Measurements from ENCODE around the gene POLN. TPM values are rescaled to one million over a fixed set of nuclear protein-coding genes. Genes with fewer than 3 reads are reported as not detected.

POLN gene
- polyA plus RNA-seq, 1 donor (not counting 4 experiments of a cell fraction or from before 2014, with no cell fraction given) = 1.3 TPM

GRCh38 chr4:2066571-2067445 is 175.1 kb downstream of the POLN start:
- Histone ChIP-seq H3K27ac (ENCODE audit: control insufficient read depth, insufficient read depth, low read length) (no peak overlapping the region), H3K27me3 (ENCODE audit: control insufficient read depth, extremely low read depth, insufficient read depth, low read length) (peaks cover 21% of the 10 kb centered on the region), H3K4me2 (ENCODE audit: control insufficient read depth, extremely low read depth, insufficient read depth, low read depth, low read length) (no peak overlapping the region), H3K36me3 (ENCODE audit: control insufficient read depth in 2 of 2, extremely low read depth in 1 of 2, insufficient read depth in 2 of 2, low read length in 2 of 2) (no peaks in the 10 kb centered on the region), H3K9me3 (ENCODE audit: control insufficient read depth, low read depth, low read length) (no peaks in the 10 kb centered on the region), H3K4me1 (ENCODE audit: control insufficient read depth, extremely low read depth, insufficient read depth, low read length) (no peaks in the 10 kb centered on the region), H3K9me1 (ENCODE audit: control insufficient read depth, extremely low read depth, insufficient read depth, low read length) (no peaks in the 10 kb centered on the region), H4K20me1 (ENCODE audit: control insufficient read depth, extremely low read depth, insufficient read depth, low read length) (no peaks in the 10 kb centered on the region), H3K9ac (ENCODE audit: control insufficient read depth, extremely low read depth, insufficient read depth, low read length) (no peak overlapping the region), H3K4me3 (ENCODE audit: control insufficient read depth in 2 of 3, extremely low read depth in 1 of 3, insufficient read depth in 2 of 3, low read depth in 1 of 3, low read length in 3 of 3) (no peak overlapping the region), H3K79me2 (ENCODE audit: control insufficient read depth, insufficient read depth, low read length) (no peaks in the 10 kb centered on the region), H2AFZ (ENCODE audit: control insufficient read depth, low read length) (no peak overlapping the region)
- DNase-seq (ENCODE audit: low read depth, low spot score) (no peak), FAIRE-seq (no peak)
- no peak for TF ChIP-seq EZH2 (IDR thresholded peaks at IDR 0.05; ENCODE audit: low read length)
- no peak for TF ChIP-seq CTCF (optimal IDR thresholded peaks at IDR 0.05 in 1 of 3, IDR thresholded peaks at IDR 0.05 in 1 of 3, conservative IDR thresholded peaks at IDR 0.05 in 1 of 3; ENCODE audit: extremely low read depth in 1 of 3, insufficient read depth in 2 of 3, low read length in 3 of 3)
- dilution Hi-C loops (cut with MboI; ENCODE audit: extremely low pct_ligation_motif_present, low sequenced_read_pairs) = no loop called here

GRCh38 chr4:2066011-2066551 is 175.8 kb downstream of the POLN start:
- Histone ChIP-seq H3K9me3 (ENCODE audit: control insufficient read depth, low read depth, low read length) (no peaks in the 10 kb centered on the region), H3K27me3 (ENCODE audit: control insufficient read depth, extremely low read depth, insufficient read depth, low read length) (peaks cover 28% of the 10 kb centered on the region), H4K20me1 (ENCODE audit: control insufficient read depth, extremely low read depth, insufficient read depth, low read length) (no peaks in the 10 kb centered on the region), H3K79me2 (ENCODE audit: control insufficient read depth, insufficient read depth, low read length) (no peaks in the 10 kb centered on the region), H2AFZ (ENCODE audit: control insufficient read depth, low read length) (no peak overlapping the region), H3K9me1 (ENCODE audit: control insufficient read depth, extremely low read depth, insufficient read depth, low read length) (no peaks in the 10 kb centered on the region), H3K4me3 (ENCODE audit: control insufficient read depth in 2 of 3, extremely low read depth in 1 of 3, insufficient read depth in 2 of 3, low read depth in 1 of 3, low read length in 3 of 3) (no peak overlapping the region), H3K9ac (ENCODE audit: control insufficient read depth, extremely low read depth, insufficient read depth, low read length) (no peak overlapping the region), H3K4me1 (ENCODE audit: control insufficient read depth, extremely low read depth, insufficient read depth, low read length) (no peaks in the 10 kb centered on the region), H3K4me2 (ENCODE audit: control insufficient read depth, extremely low read depth, insufficient read depth, low read depth, low read length) (no peak overlapping the region), H3K36me3 (ENCODE audit: control insufficient read depth in 2 of 2, extremely low read depth in 1 of 2, insufficient read depth in 2 of 2, low read length in 2 of 2) (no peaks in the 10 kb centered on the region), H3K27ac (ENCODE audit: control insufficient read depth, insufficient read depth, low read length) (no peak overlapping the region)
- dilution Hi-C loops (cut with MboI; ENCODE audit: extremely low pct_ligation_motif_present, low sequenced_read_pairs) = no loop called here
- DNase-seq (ENCODE audit: low read depth, low spot score) (no peak), FAIRE-seq (no peak)
- TF ChIP-seq EZH2 (IDR thresholded peaks at IDR 0.05; ENCODE audit: low read length) (no peak), CTCF (optimal IDR thresholded peaks at IDR 0.05 in 1 of 3, IDR thresholded peaks at IDR 0.05 in 1 of 3, conservative IDR thresholded peaks at IDR 0.05 in 1 of 3; ENCODE audit: extremely low read depth in 1 of 3, insufficient read depth in 2 of 3, low read length in 3 of 3) (no peak)

Measured in keratinocyte (primary cell).